ENCODE measurements around the gene MEN1. TPM values are rescaled to one million over a fixed set of nuclear protein-coding genes. Genes with fewer than 3 reads are reported as not detected.

The MEN1 gene
- total RNA-seq, 2 donors from 2014 or later: 44.5 to 48.7 TPM

- DNase-seq: no peak
- no peak for TF ChIP-seq CTCF (conservative IDR thresholded peaks at IDR 0.05)
- H3K4me1 Mint-ChIP-seq: peaks cover 16% of the 10 kb centered on the region
- no peak overlapping the region for H3K9ac ChIP-seq (ENCODE audit: extremely low read depth, low read length, poor library complexity, severe bottlenecking)
- H3K27me3 ChIP-seq (ENCODE audit: control insufficient read depth, insufficient read depth, low read length, poor library complexity, severe bottlenecking): no peaks in the 10 kb centered on the region
- H3K4me3 ChIP-seq (ENCODE audit: low read length): no peak overlapping the region
- H3K27ac ChIP-seq (ENCODE audit: low read depth, low read length): no peak overlapping the region
- no peaks in the 10 kb centered on the region for H3K27me3 Mint-ChIP-seq (ENCODE audit: insufficient read depth)
- peaks cover 11% of the 10 kb centered on the region for H3K36me3 Mint-ChIP-seq (ENCODE audit: low read depth)
- H3K36me3 ChIP-seq (ENCODE audit: control insufficient read depth, insufficient read depth, low read length): peaks cover 12% of the 10 kb centered on the region
- no peaks in the 10 kb centered on the region for H3K9me3 Mint-ChIP-seq
- no peak overlapping the region for H3K4me3 Mint-ChIP-seq
- 91 to 96% methylated on average over 6 to 8 of the region's 8 CpGs for WGBS, 2 experiments (ENCODE audit: insufficient coverage in 1 of 2, insufficient read length in 1 of 2)
- no peaks in the 10 kb centered on the region for H3K4me1 ChIP-seq (ENCODE audit: control insufficient read depth, insufficient read depth, low read length)
- no peaks in the 10 kb centered on the region for H3K9me3 ChIP-seq (ENCODE audit: control insufficient read depth, low read length)
- peak overlapping the region; percentile 19 for H3K27ac Mint-ChIP-seq
Observed at GRCh38 chr11:64851831-64852351, 41.5 kb upstream of the MEN1 start.

GRCh38 chr11:64850979-64851567 lies 40.7 kb upstream of the MEN1 start:
- no peaks in the 10 kb centered on the region for H3K27me3 ChIP-seq (ENCODE audit: control insufficient read depth, insufficient read depth, low read length, poor library complexity, severe bottlenecking)
- TF ChIP-seq CTCF (conservative IDR thresholded peaks at IDR 0.05): peak; percentile 59
- peaks cover 11% of the 10 kb centered on the region for H3K36me3 Mint-ChIP-seq (ENCODE audit: low read depth)
- H3K9me3 Mint-ChIP-seq: no peaks in the 10 kb centered on the region
- no peak overlapping the region for H3K4me3 Mint-ChIP-seq
- H3K9me3 ChIP-seq (ENCODE audit: control insufficient read depth, low read length): no peaks in the 10 kb centered on the region
- no peaks in the 10 kb centered on the region for H3K27me3 Mint-ChIP-seq (ENCODE audit: insufficient read depth)
- H3K27ac Mint-ChIP-seq: no peak overlapping the region
- peak; percentile 80 for DNase-seq
- peaks cover 12% of the 10 kb centered on the region for H3K36me3 ChIP-seq (ENCODE audit: control insufficient read depth, insufficient read depth, low read length)
- H3K4me3 ChIP-seq (ENCODE audit: low read length): no peak overlapping the region
- peak overlapping the region; percentile 24 for H3K27ac ChIP-seq (ENCODE audit: low read depth, low read length)
- no peaks in the 10 kb centered on the region for H3K4me1 ChIP-seq (ENCODE audit: control insufficient read depth, insufficient read depth, low read length)
- 72 to 91% methylated on average over 9 to 13 of the region's 13 CpGs for WGBS, 2 experiments (ENCODE audit: insufficient coverage in 1 of 2, insufficient read length in 1 of 2)
- H3K9ac ChIP-seq (ENCODE audit: extremely low read depth, low read length, poor library complexity, severe bottlenecking): no peak overlapping the region
- peaks cover 17% of the 10 kb centered on the region for H3K4me1 Mint-ChIP-seq

- no peak for TF ChIP-seq CTCF (conservative IDR thresholded peaks at IDR 0.05)
- H3K27ac ChIP-seq (ENCODE audit: low read depth, low read length): no peak overlapping the region
- Mint-ChIP-seq H3K4me1 (peaks cover 17% of the 10 kb centered on the region), H3K27me3 (ENCODE audit: insufficient read depth) (no peaks in the 10 kb centered on the region), H3K9me3 (no peaks in the 10 kb centered on the region), H3K4me3 (no peak overlapping the region), H3K27ac (no peak overlapping the region), H3K36me3 (ENCODE audit: low read depth) (peaks cover 5% of the 10 kb centered on the region)
- no peak for DNase-seq
- no peak overlapping the region for H3K9ac ChIP-seq (ENCODE audit: extremely low read depth, low read length, poor library complexity, severe bottlenecking)
- no peaks in the 10 kb centered on the region for H3K27me3 ChIP-seq (ENCODE audit: control insufficient read depth, insufficient read depth, low read length, poor library complexity, severe bottlenecking)
- 96 to 97% methylated on average over 17 to 19 of the region's 19 CpGs for WGBS, 2 experiments (ENCODE audit: insufficient coverage in 1 of 2, insufficient read length in 1 of 2)
- H3K36me3 ChIP-seq (ENCODE audit: control insufficient read depth, insufficient read depth, low read length): peaks cover 4% of the 10 kb centered on the region
- no peak overlapping the region for H3K4me3 ChIP-seq (ENCODE audit: low read length)
- H3K9me3 ChIP-seq (ENCODE audit: control insufficient read depth, low read length): no peaks in the 10 kb centered on the region
- no peaks in the 10 kb centered on the region for H3K4me1 ChIP-seq (ENCODE audit: control insufficient read depth, insufficient read depth, low read length)
Observed at GRCh38 chr11:64849598-64850356, 39.4 kb upstream of the MEN1 start.

Data from endodermal cell (in vitro differentiated cells).